HG03469 (cell line): ENCODE results near the gene UBR7.
A peak's percentile ranks its signal among the peaks of the same experiment; 100 is the strongest.
"Not testable (repeated sequence)": the region's sequence is repeated elsewhere in the genome, so short reads cannot be mapped to it uniquely, and the experiment has no call there.

Experiments
- ATAC-seq: cut with Tn5 transposase; IDR thresholded peaks from one replicate; pipeline ENCODE4 v1.9.1; 2021; ENCODE audit warnings: mild to moderate bottlenecking, moderate library complexity, moderate number of reproducible peaks; ENCODE audit not compliant: unreplicated experiment

UBR7 gene

GRCh38 chr14:93195316-93195999, 11.6 kb upstream of the UBR7 start:
- ATAC-seq = no peak

GRCh38 chr14:93199031-93199430, 8.0 kb upstream of the UBR7 start:
- ATAC-seq = no peak

- no peak for ATAC-seq
Measured at GRCh38 chr14:93200553-93200952, 6.5 kb upstream of the UBR7 start.

GRCh38 chr14:93201155-93201704, 5.8 kb upstream of the UBR7 start:
- no peak for ATAC-seq

- peak; percentile 8 for ATAC-seq
Measured at GRCh38 chr14:93207468-93208308, 632 bp downstream of the UBR7 start.

GRCh38 chr14:93212432-93212831, 5.4 kb downstream of the UBR7 start:
- ATAC-seq = peak; percentile 69

GRCh38 chr14:93214598-93214997, 7.5 kb downstream of the UBR7 start:
- ATAC-seq = no peak

- ATAC-seq = no peak
Measured at GRCh38 chr14:93219103-93219726, 12.2 kb downstream of the UBR7 start.

- ATAC-seq = no peak
Measured at GRCh38 chr14:93220509-93220908, 13.5 kb downstream of the UBR7 start.

- ATAC-seq = no peak
Measured at GRCh38 chr14:93223565-93223964, 16.5 kb downstream of the UBR7 start.

GRCh38 chr14:93228550-93228949, 21.5 kb downstream of the UBR7 start:
- ATAC-seq = no peak

- no peak for ATAC-seq
Measured at GRCh38 chr14:93230539-93230938, 23.5 kb downstream of the UBR7 start.

- ATAC-seq = no peak
Measured at GRCh38 chr14:93231129-93231979, 24.3 kb downstream of the UBR7 start.

- ATAC-seq = no peak
Measured at GRCh38 chr14:93232159-93232558, 25.1 kb downstream of the UBR7 start.

- not testable (repeated sequence) for ATAC-seq
Measured at GRCh38 chr14:93233078-93233477, 26.0 kb downstream of the UBR7 start.

GRCh38 chr14:93234798-93235197, 27.7 kb downstream of the UBR7 start:
- ATAC-seq = no peak

GRCh38 chr14:93239869-93240677, 33.0 kb downstream of the UBR7 start:
- ATAC-seq = no peak

- no peak for ATAC-seq
Measured at GRCh38 chr14:93240678-93241000, 33.6 kb downstream of the UBR7 start.

- no peak for ATAC-seq
Measured at GRCh38 chr14:93245764-93246420, 38.8 kb downstream of the UBR7 start.
